Measurements from ENCODE around the gene NACAD.

NACAD gene, protein sequence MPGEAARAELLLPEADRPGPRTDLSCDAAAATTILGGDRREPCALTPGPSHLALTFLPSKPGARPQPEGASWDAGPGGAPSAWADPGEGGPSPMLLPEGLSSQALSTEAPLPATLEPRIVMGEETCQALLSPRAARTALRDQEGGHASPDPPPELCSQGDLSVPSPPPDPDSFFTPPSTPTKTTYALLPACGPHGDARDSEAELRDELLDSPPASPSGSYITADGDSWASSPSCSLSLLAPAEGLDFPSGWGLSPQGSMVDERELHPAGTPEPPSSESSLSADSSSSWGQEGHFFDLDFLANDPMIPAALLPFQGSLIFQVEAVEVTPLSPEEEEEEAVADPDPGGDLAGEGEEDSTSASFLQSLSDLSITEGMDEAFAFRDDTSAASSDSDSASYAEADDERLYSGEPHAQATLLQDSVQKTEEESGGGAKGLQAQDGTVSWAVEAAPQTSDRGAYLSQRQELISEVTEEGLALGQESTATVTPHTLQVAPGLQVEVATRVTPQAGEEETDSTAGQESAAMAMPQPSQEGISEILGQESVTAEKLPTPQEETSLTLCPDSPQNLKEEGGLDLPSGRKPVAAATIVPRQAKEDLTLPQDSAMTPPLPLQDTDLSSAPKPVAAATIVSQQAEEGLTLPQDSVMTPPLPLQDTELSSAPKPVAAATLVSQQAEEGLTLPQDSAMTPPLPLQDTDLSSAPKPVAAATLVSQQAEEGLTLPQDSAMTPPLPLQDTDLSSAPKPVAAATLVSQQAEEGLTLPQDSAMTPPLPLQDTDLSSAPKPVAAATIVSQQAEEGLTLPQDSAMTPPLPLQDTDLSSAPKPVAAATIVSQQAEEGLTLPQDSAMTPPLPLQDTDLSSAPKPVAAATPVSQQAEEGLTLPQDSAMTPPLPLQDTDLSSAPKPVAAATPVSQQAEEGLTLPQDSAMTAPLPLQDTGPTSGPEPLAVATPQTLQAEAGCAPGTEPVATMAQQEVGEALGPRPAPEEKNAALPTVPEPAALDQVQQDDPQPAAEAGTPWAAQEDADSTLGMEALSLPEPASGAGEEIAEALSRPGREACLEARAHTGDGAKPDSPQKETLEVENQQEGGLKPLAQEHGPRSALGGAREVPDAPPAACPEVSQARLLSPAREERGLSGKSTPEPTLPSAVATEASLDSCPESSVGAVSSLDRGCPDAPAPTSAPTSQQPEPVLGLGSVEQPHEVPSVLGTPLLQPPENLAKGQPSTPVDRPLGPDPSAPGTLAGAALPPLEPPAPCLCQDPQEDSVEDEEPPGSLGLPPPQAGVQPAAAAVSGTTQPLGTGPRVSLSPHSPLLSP (N-terminal part only)

DNA sequence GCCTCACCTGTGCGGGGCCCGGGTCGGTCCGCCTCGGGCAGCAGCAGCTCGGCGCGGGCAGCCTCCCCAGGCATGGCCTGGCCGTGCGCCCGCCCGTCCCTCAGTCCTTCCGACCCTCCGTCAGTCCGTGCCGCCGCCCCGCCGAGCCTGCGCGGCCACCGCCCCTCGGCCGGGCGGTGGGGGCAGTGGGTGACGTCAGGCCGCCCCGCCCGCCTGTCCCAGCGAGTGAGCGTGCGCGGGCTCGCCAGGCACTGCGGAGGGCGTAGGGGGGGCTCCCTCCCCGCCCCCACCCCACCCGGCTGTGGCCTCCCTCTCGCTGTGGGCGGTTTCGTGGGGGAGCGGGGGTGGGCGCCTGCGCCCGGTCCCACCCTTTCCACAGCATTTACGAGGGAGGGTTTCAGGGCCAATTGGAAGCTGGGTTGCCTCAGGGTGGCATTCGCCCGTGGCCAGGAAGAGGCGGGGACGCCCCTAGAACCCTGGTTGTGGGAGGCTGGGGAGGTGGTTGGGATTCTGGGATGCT, at the start of gene NACAD:
Gene NACAD, minus strand, starts transcription at position 149 of the 520 bp plus-strand sequence. Its CDS starts 75 bp downstream, at position 74.
- H3K4me3 ChIP-seq (replicated peaks in 1 of 2; ENCODE audit: low read depth in 2 of 2, low read length in 2 of 2) = peak within 1 kb of the TSS; percentile 51 to 61
- peak in 1 of 2 donors; percentile 40 for DNase-seq (ENCODE audit: low read depth in 2 of 2)
- TF ChIP-seq, protein P1, sequence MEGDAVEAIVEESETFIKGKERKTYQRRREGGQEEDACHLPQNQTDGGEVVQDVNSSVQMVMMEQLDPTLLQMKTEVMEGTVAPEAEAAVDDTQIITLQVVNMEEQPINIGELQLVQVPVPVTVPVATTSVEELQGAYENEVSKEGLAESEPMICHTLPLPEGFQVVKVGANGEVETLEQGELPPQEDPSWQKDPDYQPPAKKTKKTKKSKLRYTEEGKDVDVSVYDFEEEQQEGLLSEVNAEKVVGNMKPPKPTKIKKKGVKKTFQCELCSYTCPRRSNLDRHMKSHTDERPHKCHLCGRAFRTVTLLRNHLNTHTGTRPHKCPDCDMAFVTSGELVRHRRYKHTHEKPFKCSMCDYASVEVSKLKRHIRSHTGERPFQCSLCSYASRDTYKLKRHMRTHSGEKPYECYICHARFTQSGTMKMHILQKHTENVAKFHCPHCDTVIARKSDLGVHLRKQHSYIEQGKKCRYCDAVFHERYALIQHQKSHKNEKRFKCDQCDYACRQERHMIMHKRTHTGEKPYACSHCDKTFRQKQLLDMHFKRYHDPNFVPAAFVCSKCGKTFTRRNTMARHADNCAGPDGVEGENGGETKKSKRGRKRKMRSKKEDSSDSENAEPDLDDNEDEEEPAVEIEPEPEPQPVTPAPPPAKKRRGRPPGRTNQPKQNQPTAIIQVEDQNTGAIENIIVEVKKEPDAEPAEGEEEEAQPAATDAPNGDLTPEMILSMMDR (IDR thresholded peaks at IDR 0.05; ENCODE audit: low read depth, low read length) = no peak

DNA sequence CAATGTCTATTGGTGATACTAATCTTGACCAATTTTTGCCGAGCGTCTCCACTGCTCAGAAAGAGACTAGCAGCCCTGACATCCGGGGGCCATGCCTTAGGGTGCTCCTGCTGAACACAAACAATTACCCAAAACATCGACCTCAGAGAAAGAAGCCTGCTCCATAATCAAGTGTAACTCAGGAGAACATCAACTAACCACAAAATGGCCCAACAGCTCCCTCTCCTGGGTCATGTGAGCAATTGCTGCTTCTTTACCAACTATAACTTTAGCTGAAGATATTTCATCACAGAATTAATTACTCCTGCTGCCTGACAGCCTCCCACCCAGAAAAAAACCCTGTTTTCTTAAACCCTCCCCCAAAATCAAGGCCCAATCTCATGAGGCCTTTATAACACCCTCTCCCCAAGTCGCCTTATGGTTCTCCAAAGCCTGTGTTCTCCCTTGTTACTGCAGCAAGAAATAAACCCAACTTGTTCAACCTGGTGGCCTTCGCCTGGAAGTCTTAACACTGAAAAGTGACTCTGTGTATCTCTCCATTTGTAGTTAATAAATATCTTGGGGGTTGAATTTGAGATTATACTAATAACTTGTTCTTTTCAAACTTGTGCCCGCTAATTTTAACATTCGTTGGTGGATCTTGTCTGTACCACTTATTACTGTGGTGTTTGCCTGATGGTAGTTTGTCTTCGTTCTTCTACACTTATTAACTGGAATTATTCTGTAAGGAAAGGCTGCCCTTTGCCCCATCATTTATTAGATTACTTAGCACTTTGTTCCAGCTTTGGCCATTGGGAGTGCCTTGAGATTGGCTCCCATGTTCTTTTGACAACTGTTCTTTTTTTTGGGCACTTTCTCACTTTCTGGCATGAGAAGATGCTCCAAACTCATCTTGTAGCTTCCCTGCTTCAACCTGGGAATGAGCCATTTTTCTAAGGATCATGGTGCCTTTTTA, 47.6 kb upstream of the NACAD start:
- DNase-seq (ENCODE audit: low read depth in 2 of 2) = peak; percentile 83 to 84
- no peak overlapping the region for H3K4me3 ChIP-seq (replicated peaks in 1 of 2; ENCODE audit: low read depth in 2 of 2, low read length in 2 of 2)
- TF ChIP-seq, protein P1 (IDR thresholded peaks at IDR 0.05; ENCODE audit: low read depth, low read length) = peak; percentile 89

DNA sequence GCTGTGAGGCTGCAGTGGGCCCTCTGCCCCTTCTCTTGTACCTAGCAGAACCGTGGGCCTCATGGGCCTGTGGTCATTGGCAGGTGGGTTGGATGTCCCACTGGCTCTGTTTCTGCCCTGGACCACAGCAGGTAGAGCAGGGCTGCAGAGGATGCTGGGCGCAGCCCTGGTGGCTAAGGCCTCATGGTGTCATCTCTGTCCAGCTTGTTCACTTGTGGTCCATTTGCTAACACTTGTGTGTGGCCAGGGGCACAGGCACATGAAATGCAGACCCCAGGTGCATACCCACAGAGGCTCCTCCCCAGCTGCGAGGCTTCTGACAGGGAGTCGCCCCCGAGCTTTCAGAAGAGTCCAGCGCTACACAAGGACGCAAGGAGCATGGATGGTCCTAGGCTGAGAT, 45.1 kb upstream of the NACAD start:
- no peak overlapping the region for H3K4me3 ChIP-seq (replicated peaks in 1 of 2; ENCODE audit: low read depth in 2 of 2, low read length in 2 of 2)
- TF ChIP-seq, protein P1 (IDR thresholded peaks at IDR 0.05; ENCODE audit: low read depth, low read length) = no peak
- DNase-seq (ENCODE audit: low read depth in 2 of 2) = no peak

DNA sequence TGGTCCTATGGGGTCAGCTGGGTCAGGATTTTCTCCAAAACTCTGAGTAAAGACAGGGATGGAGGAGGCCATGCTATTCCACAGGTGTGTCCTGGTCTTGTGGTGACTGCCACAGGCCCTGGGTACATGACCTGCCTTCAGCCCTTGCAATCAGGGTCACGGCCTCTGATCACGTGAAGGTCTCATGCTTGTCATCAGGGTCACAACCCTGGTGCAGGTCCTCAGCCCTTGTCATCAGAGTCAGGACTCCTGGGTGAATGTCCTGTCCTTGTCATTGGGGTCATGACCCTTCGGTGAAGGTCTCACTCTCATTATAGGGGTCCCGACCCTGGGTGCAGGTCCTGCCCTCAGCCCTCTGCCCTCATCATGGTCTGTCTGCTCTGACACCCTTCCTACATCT, 44.6 kb upstream of the NACAD start:
- H3K4me3 ChIP-seq (replicated peaks in 1 of 2; ENCODE audit: low read depth in 2 of 2, low read length in 2 of 2) = no peak overlapping the region
- DNase-seq (ENCODE audit: low read depth in 2 of 2) = no peak

DNA sequence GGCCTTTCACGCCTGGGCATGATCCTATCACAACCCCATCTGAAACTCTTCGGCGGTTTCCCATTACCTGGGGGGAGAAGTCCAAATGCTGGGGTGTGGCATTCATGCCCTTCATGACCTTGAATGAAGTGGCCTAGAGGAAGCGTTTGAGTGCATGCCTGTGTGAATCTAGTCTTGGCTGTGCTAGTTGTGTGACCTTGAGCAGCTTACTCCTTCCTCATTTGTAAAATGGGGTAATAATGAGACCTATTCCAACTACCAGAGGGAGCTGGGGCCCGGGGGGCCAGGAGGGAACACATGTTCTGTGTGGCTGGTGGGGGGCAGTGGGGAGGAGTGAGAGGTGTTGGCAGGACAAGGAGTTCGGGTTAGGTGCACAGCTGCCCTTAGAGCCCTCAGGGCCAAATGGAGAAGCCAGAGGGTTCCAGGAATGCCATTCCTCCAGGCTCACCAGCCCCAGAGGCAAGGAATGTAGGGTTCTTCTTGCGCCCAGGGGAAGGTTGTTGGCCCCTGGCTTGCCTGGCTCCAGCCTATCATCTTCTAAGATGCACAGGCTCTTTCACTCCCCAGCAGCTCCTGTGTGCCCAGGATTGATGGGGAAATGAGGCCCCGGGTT, 44.0 kb upstream of the NACAD start:
- TF ChIP-seq, protein P1 (IDR thresholded peaks at IDR 0.05; ENCODE audit: low read depth, low read length) = no peak
- no peak for DNase-seq (ENCODE audit: low read depth in 2 of 2)
- H3K4me3 ChIP-seq (replicated peaks in 1 of 2; ENCODE audit: low read depth in 2 of 2, low read length in 2 of 2) = no peak overlapping the region

More for the DNA sequence above, 44.6 kb upstream of the NACAD start:
- TF ChIP-seq, protein P1 (IDR thresholded peaks at IDR 0.05; ENCODE audit: low read depth, low read length) = no peak
